ENCODE measurements around the gene LLCFC1. TPM values are rescaled to one million over a fixed set of nuclear protein-coding genes. Genes with fewer than 3 reads are reported as not detected.
A peak's percentile ranks its signal among the peaks of the same experiment; 100 is the strongest.

The LLCFC1 gene
- total RNA-seq, 1 experiment from 2014 or later = not detected

- H3K4me1 ChIP-seq (ENCODE audit: control insufficient read depth, insufficient read depth, low read length) = no peaks in the 10 kb centered on the region
- no TSS peak for BruUV-seq (replicated peaks)
- TF ChIP-seq, protein P1, sequence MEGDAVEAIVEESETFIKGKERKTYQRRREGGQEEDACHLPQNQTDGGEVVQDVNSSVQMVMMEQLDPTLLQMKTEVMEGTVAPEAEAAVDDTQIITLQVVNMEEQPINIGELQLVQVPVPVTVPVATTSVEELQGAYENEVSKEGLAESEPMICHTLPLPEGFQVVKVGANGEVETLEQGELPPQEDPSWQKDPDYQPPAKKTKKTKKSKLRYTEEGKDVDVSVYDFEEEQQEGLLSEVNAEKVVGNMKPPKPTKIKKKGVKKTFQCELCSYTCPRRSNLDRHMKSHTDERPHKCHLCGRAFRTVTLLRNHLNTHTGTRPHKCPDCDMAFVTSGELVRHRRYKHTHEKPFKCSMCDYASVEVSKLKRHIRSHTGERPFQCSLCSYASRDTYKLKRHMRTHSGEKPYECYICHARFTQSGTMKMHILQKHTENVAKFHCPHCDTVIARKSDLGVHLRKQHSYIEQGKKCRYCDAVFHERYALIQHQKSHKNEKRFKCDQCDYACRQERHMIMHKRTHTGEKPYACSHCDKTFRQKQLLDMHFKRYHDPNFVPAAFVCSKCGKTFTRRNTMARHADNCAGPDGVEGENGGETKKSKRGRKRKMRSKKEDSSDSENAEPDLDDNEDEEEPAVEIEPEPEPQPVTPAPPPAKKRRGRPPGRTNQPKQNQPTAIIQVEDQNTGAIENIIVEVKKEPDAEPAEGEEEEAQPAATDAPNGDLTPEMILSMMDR (IDR thresholded peaks at IDR 0.05) = no peak
- TF ChIP-seq TCF7L2 (IDR thresholded peaks at IDR 0.05; ENCODE audit: low read depth, low read length) (no peak), POLR2AphosphoS5 (IDR thresholded peaks at IDR 0.05; ENCODE audit: low read depth, low read length) (no peak), SIN3A (IDR thresholded peaks at IDR 0.05; ENCODE audit: borderline replicate concordance, insufficient read depth, low read depth, low read length) (no peak)
- TF ChIP-seq, protein P2, sequence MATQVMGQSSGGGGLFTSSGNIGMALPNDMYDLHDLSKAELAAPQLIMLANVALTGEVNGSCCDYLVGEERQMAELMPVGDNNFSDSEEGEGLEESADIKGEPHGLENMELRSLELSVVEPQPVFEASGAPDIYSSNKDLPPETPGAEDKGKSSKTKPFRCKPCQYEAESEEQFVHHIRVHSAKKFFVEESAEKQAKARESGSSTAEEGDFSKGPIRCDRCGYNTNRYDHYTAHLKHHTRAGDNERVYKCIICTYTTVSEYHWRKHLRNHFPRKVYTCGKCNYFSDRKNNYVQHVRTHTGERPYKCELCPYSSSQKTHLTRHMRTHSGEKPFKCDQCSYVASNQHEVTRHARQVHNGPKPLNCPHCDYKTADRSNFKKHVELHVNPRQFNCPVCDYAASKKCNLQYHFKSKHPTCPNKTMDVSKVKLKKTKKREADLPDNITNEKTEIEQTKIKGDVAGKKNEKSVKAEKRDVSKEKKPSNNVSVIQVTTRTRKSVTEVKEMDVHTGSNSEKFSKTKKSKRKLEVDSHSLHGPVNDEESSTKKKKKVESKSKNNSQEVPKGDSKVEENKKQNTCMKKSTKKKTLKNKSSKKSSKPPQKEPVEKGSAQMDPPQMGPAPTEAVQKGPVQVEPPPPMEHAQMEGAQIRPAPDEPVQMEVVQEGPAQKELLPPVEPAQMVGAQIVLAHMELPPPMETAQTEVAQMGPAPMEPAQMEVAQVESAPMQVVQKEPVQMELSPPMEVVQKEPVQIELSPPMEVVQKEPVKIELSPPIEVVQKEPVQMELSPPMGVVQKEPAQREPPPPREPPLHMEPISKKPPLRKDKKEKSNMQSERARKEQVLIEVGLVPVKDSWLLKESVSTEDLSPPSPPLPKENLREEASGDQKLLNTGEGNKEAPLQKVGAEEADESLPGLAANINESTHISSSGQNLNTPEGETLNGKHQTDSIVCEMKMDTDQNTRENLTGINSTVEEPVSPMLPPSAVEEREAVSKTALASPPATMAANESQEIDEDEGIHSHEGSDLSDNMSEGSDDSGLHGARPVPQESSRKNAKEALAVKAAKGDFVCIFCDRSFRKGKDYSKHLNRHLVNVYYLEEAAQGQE (IDR thresholded peaks at IDR 0.05; ENCODE audit: insufficient read depth in 1 of 2, low read depth in 2 of 2, low read length in 1 of 2) = no peak
- no peaks in the 10 kb centered on the region for H3K27me3 ChIP-seq (ENCODE audit: control insufficient read depth, insufficient read depth, low read length)
- H3K9me3 ChIP-seq (ENCODE audit: control insufficient read depth, insufficient read depth, low read depth, low read length) = no peaks in the 10 kb centered on the region
- intact Hi-C loops (cut with micrococcal nuclease; ENCODE audit: unreplicated experiment) (no loop called here), in situ Hi-C loops (cut with HindIII; ENCODE audit: low pct_unique_long_range_greater_than_20kb, low sequenced_read_pairs) (no loop called here)
- no peak overlapping the region for H3K4me3 ChIP-seq (ENCODE audit: low read depth in 2 of 2, low read length in 2 of 2)
- no peak for ATAC-seq
- POLR2A ChIA-PET = no interaction called here
- DNase-seq (ENCODE audit: low read depth, low spot score) = no peak
- no peaks in the 10 kb centered on the region for H3K36me3 ChIP-seq (ENCODE audit: control insufficient read depth, insufficient read depth, low read length)
- H3K27ac ChIP-seq (ENCODE audit: low read length) = no peak overlapping the region
- CTCF ChIA-PET = no interaction called here
Observed at GRCh38 chr7:142959202-142959601, 19.9 kb downstream of the LLCFC1 start.

DNA sequence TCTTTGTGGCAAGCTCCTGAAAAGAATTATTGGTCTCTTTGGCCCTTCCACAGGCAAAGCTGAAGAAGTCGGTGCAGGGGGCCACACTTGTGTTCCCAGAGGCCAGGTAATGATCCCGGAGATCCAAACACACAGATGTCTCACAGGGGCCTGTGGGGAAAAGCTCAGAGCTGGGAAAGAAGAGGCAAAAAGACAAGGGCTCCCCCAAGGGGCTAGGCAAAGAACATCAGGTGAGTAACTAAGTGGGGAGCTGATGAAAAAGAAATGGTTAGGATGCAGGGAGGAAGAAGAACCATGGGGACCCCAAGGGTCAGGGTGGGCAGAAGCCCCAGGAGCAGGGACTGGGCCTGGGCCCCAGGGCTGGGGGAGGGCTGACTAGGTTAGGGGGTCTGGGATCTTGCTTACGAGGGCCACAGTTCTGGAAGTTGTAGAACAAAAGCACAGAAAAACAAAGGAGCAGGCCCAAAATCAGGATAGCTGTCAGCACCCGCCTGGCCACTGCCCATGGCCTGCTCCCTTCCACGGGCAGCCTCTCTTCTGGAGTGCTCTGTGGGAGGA, 21.8 kb downstream of the LLCFC1 start:
- Histone ChIP-seq H3K4me3 (ENCODE audit: low read depth in 2 of 2, low read length in 2 of 2) (no peak overlapping the region), H3K4me1 (ENCODE audit: control insufficient read depth, insufficient read depth, low read length) (no peaks in the 10 kb centered on the region), H3K36me3 (ENCODE audit: control insufficient read depth, insufficient read depth, low read length) (no peaks in the 10 kb centered on the region), H3K9me3 (ENCODE audit: control insufficient read depth, insufficient read depth, low read depth, low read length) (no peaks in the 10 kb centered on the region), H3K27ac (ENCODE audit: low read length) (no peak overlapping the region), H3K27me3 (ENCODE audit: control insufficient read depth, insufficient read depth, low read length) (no peaks in the 10 kb centered on the region)
- DNase-seq (ENCODE audit: low read depth, low spot score) (no peak), ATAC-seq (no peak)
- intact Hi-C loops (cut with micrococcal nuclease; ENCODE audit: unreplicated experiment) (no loop called here), in situ Hi-C loops (cut with HindIII; ENCODE audit: low pct_unique_long_range_greater_than_20kb, low sequenced_read_pairs) (no loop called here)
- ChIA-PET CTCF (no interaction called here), POLR2A (no interaction called here)
- BruUV-seq (replicated peaks) = no TSS peak
- TF ChIP-seq, protein P1 (IDR thresholded peaks at IDR 0.05) = peak; percentile 11; the same call in 1 of the 2 replicates
- TF ChIP-seq SIN3A (IDR thresholded peaks at IDR 0.05; ENCODE audit: borderline replicate concordance, insufficient read depth, low read depth, low read length) = no peak

All from Panc1 (cell line).